HG03280 (cell line): ENCODE data around the gene ADRA2B.
"Not testable (repeated sequence)": the region's sequence is repeated elsewhere in the genome, so short reads cannot be mapped to it uniquely, and the experiment has no call there.

Source experiments
- ATAC-seq: cut with Tn5 transposase; IDR thresholded peaks from one replicate; pipeline ENCODE4 v1.9.1; 2021; ENCODE audit warnings: mild to moderate bottlenecking, moderate library complexity; ENCODE audit not compliant: unreplicated experiment

The ADRA2B gene

DNA sequence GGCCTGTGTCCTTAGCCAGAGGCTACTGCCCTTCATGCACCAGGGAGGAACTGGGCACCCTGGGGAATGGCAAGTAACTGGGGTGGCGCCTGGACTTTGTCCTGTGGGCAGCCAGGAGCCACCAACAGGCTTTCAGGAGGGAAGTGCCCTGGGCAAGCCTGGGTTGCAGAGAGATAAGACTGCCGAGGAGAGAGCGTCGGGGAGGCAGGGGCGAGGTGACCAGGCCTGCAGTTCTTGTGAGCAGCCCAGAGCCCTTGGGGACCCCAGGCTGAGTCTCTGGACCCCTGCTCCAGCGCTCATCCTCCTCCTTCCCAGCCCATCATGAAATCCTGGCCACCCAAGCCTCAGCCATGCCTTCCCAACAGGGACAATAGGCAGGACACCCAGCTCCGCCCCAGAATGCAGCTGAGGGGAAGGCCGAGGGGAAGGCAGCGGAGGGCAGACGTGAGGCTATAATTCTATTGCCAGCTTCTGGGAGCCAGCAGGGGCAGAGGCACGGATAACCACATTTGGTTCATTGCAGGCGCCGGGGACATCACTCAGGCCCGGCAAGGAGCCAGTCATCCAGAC, 25.1 kb downstream of the ADRA2B start:
- no peak for ATAC-seq

- no peak for ATAC-seq
Measured at GRCh38 chr2:96090196-96090926, 26.0 kb downstream of the ADRA2B start.

DNA sequence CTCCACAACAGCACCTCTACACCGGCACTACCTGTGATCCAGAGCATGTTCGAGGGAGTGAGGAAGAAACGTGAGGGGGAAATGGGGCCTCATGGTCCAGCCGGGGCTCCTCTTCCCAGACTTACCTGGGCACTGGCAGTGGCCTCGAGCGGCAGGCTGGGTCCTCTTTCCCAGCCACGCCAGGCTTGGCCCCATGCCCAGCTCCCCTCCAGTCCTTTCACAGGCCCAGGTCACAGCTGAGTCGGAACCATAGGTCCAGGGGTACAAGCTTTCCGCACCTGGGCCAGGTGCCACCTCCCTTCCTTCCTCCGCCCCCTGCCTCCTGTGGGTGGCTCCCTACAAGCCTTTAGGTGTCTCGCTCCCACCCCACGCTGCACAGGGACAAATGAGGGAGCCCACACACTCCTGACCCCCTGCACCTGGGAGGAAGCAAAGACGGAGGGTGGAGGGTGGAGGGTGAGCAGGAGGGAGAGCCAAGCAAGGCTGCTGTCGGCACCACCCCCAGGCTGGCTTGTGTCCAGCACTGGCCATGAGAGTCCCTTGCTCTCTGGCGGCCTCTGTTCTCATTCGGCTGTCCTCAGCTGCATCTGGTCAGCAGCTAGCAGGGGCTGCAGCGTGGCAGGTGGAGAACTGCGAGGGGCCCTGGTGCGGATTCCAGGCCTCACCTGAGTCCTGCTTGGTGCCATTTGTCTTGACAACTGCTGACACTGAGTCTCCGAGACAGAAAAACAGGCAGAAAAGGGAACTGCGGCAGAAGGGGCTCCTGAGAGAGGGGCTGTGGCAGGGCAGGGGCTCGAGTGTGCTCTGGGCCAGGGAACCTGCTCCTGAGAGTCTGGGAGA, 26.8 kb downstream of the ADRA2B start:
- ATAC-seq, result no peak

DNA sequence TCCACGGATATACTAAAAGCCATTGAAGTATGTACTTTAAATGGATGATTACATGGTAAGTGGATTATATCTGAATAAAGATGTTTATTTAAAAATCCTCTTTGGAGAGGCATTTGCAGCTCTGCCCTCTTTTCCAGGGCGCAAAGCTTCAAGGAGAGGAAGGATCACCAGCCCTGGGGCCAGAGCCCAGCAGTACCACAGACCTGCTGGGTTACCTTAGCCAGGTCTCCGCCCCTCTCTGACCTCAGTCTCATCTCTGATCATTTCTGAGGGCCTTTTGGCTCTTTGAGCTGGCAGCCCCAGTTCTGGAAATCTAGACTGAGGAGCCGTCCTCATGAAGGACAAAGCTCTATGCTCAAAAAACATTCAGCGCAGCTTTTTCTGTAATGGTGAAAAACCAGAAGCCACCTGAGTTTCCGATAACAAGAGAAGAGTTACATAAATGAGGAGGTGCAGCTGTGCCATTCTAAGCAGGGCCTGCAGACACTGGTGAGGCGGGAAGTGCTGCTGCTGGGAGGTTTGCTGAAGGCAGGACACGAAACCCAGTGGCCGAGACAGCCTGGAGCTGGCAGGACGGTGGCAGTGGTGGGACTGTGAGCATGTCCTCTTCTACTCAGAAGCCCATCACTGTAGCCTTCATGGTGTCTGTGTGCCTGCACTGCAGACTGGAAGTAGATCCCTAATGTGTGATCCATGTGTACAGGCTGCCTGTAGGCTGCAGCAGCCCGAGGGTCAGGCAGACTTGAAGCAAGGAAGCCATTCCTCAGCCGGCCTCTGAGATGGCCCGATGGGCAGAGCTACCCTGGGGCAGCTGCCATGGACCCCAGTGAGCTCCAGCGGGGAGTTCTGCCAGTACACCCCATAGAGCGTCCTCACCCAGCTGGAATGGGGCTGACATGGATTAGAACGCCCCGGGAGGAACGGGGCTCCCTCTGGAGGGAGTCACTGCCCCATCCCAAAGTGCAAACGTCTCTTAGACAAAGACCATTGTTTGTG, 27.7 kb downstream of the ADRA2B start:
- no peak for ATAC-seq

- no peak for ATAC-seq
Measured at GRCh38 chr2:96087130-96087529, 29.2 kb downstream of the ADRA2B start.

DNA sequence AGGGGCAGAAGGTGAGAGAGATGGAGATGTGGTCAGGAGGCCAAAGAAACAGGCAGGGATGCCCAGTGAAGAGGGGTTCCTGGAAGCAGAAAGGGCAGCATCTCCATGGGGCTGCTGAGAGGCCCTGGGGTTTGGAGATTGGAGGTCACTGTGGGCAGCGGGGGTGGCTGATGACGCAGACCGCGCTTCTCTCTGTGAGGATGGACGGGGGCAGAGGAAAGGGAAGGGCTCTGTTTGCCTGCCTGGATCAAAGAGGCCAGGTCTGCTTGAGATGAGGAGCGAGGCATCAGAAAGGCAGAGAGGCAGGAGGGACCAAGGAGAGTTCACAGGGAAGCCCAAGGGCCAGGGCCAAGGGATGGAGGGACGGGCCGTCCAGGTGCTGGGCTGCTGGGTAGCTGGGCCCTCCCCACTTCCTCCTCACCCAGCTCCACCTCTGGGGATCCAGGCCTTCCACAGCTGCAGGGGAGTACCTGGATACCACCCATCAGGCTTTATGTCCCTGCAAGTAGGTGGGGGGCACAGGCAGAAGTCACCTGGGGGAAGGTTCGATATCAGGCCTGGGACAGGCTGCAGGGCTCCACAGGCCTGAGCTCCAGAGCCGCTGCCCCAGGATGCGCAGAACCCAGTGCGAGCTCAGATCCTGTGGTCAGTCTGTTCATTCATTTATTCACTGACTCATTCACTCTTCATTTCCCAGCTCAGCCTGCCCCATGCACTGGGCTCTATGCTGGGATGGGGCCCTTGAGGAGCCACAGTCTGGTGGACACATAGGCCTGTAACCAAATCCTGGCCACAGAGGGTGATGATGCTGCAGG, 30.6 kb downstream of the ADRA2B start:
- no peak for ATAC-seq

DNA sequence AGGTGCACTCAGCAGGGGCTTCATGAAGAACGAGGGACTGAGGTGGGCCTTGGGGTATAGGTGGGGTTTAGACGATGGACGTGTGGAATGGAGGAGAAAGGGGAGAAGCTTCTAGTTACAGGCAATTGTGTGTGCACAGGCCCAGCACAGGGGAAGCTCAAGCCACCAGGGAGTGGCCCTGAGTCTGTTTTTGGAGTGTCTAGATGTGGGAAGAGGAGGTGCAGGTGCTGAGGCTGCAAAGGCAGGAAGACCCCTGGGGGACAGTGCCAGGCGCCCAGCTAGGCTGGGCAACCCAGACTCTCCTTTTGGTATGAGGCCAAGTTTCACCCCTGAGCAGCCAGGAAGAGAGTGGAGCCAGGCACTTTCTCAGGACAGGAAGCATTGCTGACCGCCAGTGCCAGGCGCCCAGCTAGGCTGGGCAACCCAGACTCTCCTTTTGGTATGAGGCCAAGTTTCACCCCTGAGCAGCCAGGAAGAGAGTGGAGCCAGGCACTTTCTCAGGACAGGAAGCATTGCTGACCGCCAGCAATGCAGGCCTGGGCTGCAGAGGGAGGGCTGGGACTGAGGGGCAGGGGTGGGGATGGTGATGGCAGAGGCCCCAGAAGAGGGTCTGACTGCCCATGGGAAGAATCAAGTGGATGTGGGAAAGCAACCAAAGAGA, 31.4 kb downstream of the ADRA2B start:
- ATAC-seq, result not testable (repeated sequence)

- no peak for ATAC-seq
Measured at GRCh38 chr2:96083989-96084857, 32.1 kb downstream of the ADRA2B start.

DNA sequence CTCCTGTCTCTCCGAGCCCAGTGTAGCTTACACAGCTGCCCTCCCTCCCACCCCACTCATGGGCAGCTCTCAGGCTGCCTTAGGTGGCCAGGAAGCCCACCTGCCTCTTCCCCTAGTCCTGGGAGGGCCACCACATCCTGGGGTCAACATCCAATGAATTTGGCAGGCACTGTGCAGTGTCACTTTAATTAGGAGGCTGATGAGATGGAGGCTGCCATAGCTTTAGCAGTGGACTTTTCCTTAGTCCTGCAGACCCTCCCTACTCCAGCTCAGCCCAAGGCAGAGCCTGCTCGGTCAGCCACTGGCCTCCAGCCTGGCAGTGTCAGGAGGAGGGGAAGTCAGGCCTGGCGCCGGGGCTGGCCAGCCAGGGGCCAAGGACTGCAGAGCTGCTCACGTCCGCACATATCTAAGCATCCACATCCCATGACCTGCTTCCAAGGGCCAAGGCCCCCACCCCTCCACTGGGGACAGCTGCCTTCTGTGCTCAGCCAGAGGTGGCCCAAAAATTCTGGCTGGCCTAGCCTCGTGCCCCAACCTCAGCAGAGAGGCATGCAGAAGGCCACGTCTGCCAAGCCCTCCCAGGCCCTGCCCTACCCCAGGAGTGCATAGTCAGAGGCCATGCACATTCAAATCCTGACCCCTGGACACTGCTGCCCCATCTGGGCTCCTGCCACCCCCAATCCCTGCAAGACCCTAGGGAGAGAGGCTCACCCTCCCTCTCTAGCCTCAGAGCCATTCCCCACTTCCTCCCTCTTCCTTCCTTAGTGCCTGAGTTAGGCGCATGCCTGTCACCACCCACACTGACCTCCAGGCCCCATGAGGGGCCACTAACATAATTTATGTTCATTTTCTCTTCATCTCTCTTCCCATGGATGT, 33.1 kb downstream of the ADRA2B start:
- no peak for ATAC-seq

DNA sequence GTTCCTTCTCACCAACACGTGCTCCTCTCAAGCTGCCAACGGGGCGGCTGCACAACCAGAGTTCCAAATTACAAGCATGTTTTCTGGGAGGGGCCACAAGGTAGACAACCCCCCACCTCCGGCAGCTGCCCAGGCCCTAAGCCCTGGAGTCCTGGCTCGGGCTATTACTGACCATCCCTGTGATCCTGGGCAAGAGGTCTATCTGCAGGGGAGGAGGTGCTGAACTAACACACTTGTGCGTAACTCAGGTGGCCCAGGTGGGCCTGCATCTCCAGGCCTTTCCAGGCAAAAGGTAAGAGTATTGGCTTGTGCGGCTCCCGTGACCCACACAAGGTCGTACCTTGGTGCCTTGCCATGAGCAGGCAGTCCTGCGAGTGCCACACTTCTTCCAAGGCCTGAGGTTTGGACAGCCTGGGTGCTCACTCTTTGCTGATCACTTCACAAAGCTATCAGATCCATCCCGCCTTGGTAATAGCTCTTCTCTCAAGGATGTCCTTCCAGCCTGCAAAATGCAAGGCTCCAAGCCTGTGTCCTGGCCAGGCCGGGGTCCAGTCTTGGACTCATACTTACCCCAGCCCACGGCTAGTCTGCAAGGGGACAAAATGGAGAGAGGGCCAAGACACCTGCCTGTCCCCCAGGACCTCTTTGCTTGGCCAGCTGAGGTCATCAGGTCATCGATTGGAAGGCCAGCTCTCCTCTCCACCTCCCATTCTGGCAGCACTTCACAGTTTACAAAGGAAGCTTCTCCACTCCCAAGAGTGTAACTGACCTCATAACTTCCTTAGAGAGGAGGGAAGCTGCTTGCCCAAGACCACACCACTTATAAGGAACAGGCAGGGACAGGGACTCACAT, 33.9 kb downstream of the ADRA2B start:
- ATAC-seq, result no peak

- ATAC-seq, result no peak
Measured at GRCh38 chr2:96081042-96081441, 35.3 kb downstream of the ADRA2B start.

DNA sequence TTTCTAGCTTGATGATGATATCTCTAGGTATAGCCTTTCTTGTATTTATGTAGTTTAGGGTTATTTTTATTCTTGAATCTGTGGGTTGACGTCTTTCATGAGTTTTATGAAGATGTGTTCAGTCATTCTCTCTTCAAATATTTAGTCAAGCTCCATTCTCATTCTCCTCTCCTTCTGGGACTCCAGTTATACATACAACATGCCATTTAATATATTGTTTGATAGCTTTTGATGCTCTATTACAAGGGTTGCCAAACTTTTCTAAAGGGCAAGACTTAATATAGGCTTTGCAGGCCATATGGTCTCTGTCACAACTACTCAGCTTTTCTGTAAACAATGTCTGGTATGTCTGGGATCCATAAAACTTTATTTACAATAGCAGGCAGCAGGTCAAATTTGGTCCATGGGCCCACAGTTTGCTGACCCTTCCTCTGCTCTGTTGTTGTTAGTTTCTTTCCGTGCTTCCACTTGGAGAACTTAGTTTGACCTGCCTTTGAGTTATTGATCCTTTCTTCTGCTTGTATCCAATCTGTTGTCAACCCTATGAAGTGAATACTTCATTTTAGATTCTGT, 41.1 kb downstream of the ADRA2B start:
- ATAC-seq, result no peak

GRCh38 chr2:96074156-96074555, 42.2 kb downstream of the ADRA2B start:
- ATAC-seq, result no peak

DNA sequence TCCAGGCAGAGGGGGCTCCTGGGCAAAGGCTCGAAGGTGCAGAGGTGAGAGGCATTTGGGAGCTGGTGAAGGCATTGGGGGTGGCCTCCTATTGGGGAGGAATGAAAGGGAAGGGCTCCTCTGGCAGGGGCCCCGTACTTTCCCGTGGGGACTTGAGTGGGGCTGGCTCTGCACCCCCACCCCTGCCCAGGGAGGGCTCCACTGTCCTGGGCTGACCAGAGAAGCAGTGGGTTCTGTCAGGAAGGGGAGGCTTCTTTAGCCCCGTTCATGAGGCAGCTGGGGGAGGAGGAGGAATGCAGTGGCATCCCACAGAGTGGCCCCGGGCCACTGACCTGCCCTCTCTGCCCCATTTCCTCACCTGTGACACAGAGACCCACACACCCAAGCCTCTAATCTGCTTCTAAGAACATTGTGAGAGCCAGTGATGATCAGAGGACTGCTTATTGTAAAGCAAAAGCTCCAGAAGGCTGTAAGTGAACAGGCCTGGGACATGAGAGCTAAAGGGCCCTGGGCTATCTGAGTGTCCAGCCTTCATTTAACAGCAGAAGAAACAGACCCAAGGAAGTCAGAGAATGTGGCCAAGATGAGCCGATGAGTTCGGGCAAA, 43.1 kb downstream of the ADRA2B start:
- no peak for ATAC-seq

- ATAC-seq, result no peak
Measured at GRCh38 chr2:96072746-96073145, 43.6 kb downstream of the ADRA2B start.
